A673 (cell line): Measurements from ENCODE around the gene CHCHD6.

Experiments
- EZH2 ChIP-seq: fragments of 200-600 bp; sonication (generic); IDR thresholded peaks from 2 replicates; pipeline ENCODE4 v1.6.1; 2017; ENCODE audit warnings: borderline replicate concordance, low read depth, mild to moderate bottlenecking, mixed read lengths, antibody characterized with exemption, low read length; ENCODE audit not compliant: poor library complexity, severe bottlenecking
- TF ChIP-seq, protein P1 (sequence below): fragments of 300-800, 200-600 bp; sonication (generic); conservative IDR thresholded peaks from 2 replicates; pipeline ENCODE4 v1.5.1; 2017; ENCODE audit warnings: low read depth, mild to moderate bottlenecking, antibody characterized with exemption, low read length, moderate library complexity, mixed read lengths

DNA sequence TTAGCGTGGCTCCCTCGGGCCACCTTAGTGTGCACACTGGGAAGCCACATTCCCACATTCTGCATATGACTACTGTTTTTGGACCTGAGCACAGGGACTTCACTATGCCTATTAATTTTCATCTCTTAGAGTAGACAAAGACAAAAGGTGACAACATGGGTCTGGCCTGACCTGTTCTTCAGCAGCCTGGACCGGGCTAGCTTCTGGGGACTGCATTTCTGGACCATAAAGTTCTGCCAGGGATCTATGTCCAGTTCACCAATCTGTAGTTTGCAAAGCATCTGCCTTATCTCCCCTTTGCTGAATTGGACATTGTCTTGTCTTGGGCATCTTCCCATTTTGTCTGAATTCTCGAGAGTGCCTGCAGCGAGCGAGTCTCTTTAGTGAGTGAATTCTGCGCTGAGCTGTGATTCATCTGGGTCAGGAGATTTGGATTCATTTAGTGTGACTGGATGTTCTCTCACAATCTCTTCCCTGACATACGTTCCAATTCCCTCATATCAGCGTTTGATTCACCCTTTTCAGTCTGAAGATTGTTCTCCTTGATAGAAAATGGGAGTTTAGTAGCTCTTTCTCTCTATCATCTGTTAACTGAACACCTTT, 166.7 kb downstream of the CHCHD6 start:
- TF ChIP-seq, protein P1, sequence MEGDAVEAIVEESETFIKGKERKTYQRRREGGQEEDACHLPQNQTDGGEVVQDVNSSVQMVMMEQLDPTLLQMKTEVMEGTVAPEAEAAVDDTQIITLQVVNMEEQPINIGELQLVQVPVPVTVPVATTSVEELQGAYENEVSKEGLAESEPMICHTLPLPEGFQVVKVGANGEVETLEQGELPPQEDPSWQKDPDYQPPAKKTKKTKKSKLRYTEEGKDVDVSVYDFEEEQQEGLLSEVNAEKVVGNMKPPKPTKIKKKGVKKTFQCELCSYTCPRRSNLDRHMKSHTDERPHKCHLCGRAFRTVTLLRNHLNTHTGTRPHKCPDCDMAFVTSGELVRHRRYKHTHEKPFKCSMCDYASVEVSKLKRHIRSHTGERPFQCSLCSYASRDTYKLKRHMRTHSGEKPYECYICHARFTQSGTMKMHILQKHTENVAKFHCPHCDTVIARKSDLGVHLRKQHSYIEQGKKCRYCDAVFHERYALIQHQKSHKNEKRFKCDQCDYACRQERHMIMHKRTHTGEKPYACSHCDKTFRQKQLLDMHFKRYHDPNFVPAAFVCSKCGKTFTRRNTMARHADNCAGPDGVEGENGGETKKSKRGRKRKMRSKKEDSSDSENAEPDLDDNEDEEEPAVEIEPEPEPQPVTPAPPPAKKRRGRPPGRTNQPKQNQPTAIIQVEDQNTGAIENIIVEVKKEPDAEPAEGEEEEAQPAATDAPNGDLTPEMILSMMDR, result no peak
- TF ChIP-seq EZH2, result no peak
